Gastrocnemius medialis (tissue), 4 donors: Measurements from ENCODE around the gene TPRG1L.

Experiments
- CTCF ChIP-seq, 5 experiments: fragments of 450-650 bp in 3 of 5; fragments of 200-600 bp in 2 of 5; sonication (generic) in 2 of 5; IDR thresholded peaks in 4 of 5; conservative IDR thresholded peaks in 1 of 5; 1 replicate in 4 of 5; 2 replicates in 1 of 5; pipeline ENCODE4 v1.5.1; 2016 to 2019; ENCODE audit warnings: antibody characterized with exemption in 5 of 5, mild to moderate bottlenecking in 3 of 5, moderate library complexity in 3 of 5
- POLR2A ChIP-seq, 2 donors: fragments of 450-650 bp; IDR thresholded peaks; one replicate each; pipeline ENCODE4 v1.6.1; 2017; ENCODE audit warnings: antibody characterized with exemption in 2 of 2, mild to moderate bottlenecking in 2 of 2, moderate library complexity in 2 of 2

- TF ChIP-seq CTCF (IDR thresholded peaks at IDR 0.05 in 4 of 5, conservative IDR thresholded peaks at IDR 0.05 in 1 of 5), result no peak
- TF ChIP-seq POLR2A (IDR thresholded peaks at IDR 0.05), result no peak
Measured at GRCh38 chr1:3609769-3610526, 14.9 kb upstream of the TPRG1L start.
